Breast epithelium (tissue), 4 donors: ENCODE measurements around the gene AACS. TPM values are rescaled to one million over a fixed set of nuclear protein-coding genes. Genes with fewer than 3 reads are reported as not detected.
"Not testable (repeated sequence)": the region's sequence is repeated elsewhere in the genome, so short reads cannot be mapped to it uniquely, and the experiment has no call there.

Experiments used
- DNase-seq, 2 donors: peaks; one replicate each; pipeline ENCODE4 v3.0.0-alpha.2; 2019; ENCODE audit warnings: low spot score in 2 of 2
- H3K27ac ChIP-seq, 2 donors: fragments of 200-600 bp; sonication (generic) in 1 of 2; one replicate each; pipeline ENCODE4 v1.5.1; 2016 to 2019; ENCODE audit warnings: mild to moderate bottlenecking in 1 of 2
- H3K27me3 ChIP-seq, 2 donors: fragments of 200-600 bp; sonication (generic) in 1 of 2; one replicate each; pipeline versions ENCODE4 v1.5.1 to v1.6.0; 2017 to 2019; ENCODE audit warnings: control low read depth in 1 of 2, mild to moderate bottlenecking in 1 of 2
- H3K36me3 ChIP-seq: fragments of 200-600 bp; one replicate; pipeline ENCODE4 v1.5.1; 2019
- H3K4me1 ChIP-seq, 2 donors: fragments of 200-600 bp; sonication (generic); one replicate each; pipeline ENCODE4 v1.5.1; 2016 to 2019; ENCODE audit warnings: control low read depth in 1 of 2
- H3K4me3 ChIP-seq, 3 donors: fragments of 200-600 bp; sonication (generic); 1 replicate in 2 of 3; 2 replicates in 1 of 3; pipeline ENCODE4 v1.5.1; 2016 to 2019; ENCODE audit warnings: mild to moderate bottlenecking in 3 of 3, moderate library complexity in 2 of 3
- H3K9me3 ChIP-seq, 2 donors: fragments of 200-600 bp; sonication (generic) in 1 of 2; one replicate each; pipeline ENCODE4 v1.5.1; 2016 to 2019; ENCODE audit warnings: control low read depth in 1 of 2
- CTCF ChIP-seq, 3 donors: fragments of 450-650 bp; IDR thresholded peaks; one replicate each; pipeline ENCODE4 v1.5.1; 2016 to 2017; ENCODE audit warnings: antibody characterized with exemption in 3 of 3, mild to moderate bottlenecking in 3 of 3, moderate library complexity in 3 of 3
- POLR2A ChIP-seq: fragments of 450-650 bp; IDR thresholded peaks from one replicate; pipeline ENCODE4 v1.6.1; 2016; ENCODE audit warnings: antibody characterized with exemption, mild to moderate bottlenecking, moderate library complexity
- POLR2AphosphoS5 ChIP-seq, 3 donors: sonication (generic); formaldehyde crosslinking; IDR thresholded peaks; one replicate each; pipeline ENCODE4 v1.6.1; 2017; ENCODE audit warnings: antibody characterized with exemption in 3 of 3
- intact Hi-C: fragments of 100-400 bp; cut with DNase I; formaldehyde crosslinking; loops from one replicate; pipeline ENCODE4 v1.15.1; 2023; ENCODE audit warnings: low total_unique reads
- total RNA-seq, 3 donors: library from RNA; depleted of rRNA; stranded (reverse); fragments of >200 nt; gene quantifications; one replicate each; pipeline ENCODE4 v1.1.0, GENCODE V29; 2016

AACS gene
- total RNA-seq, 3 donors from 2014 or later = 28.8 to 79.0 (median 33.7) TPM

DNA sequence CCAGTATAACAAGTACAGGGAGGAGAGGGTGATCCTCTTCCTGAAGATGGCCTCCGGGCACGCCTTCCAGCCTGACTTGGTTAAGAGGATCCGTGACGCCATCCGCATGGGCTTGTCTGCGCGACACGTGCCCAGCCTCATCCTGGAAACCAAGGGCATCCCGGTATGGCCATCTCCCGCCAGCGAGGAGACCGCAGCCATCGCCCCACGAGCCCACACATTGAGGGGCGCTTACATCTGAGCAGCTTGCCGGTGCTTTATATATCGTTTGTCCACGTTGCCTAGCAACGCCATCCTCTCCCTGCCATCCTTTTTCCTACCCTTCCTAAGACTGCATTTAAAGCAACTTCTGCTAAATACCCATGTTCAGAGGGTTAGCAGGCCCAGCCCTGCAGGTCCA is 71.5 kb downstream of the AACS start:
- Histone ChIP-seq H3K4me3 (no peak overlapping the region), H3K27ac (no peak overlapping the region), H3K27me3 (no peaks in the 10 kb centered on the region), H3K36me3 (no peaks in the 10 kb centered on the region), H3K4me1 (no peaks in the 10 kb centered on the region), H3K9me3 (no peaks in the 10 kb centered on the region)
- TF ChIP-seq POLR2A = no peak
- no peak for TF ChIP-seq CTCF (IDR thresholded peaks at IDR 0.05)
- TF ChIP-seq POLR2AphosphoS5 (IDR thresholded peaks at IDR 0.05) = no peak
- DNase-seq = no peak
- intact Hi-C loops = no loop called here

DNA sequence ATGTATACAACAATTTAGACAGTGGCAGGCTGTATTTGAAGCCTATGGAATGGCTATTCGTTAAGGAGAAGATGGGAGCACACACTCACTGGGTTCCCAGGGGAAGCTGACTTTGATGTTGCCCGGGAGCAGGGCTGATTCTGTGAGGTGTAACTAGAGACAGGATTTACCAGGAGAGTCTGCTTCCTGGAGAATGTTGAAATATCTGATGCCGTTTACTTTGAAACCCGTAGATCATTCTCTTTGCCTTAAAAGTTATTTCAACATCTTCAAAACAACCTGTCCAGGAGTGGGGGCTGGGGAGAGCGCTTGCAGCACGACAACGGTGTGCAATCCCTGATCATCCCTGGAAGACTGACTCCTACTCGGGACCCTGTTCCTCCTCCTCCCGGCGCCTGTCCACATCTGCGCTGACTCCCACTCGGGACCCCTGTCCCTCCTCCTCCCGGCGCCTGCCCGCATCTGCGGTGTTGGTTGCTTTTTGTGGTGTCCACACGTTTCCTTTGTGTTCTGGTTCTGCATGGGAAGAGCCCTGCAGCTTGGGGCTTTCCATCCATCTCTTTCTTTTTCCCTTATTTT is 72.6 kb downstream of the AACS start:
- Histone ChIP-seq H3K27ac (no peak overlapping the region), H3K4me1 (no peaks in the 10 kb centered on the region), H3K4me3 (no peak overlapping the region), H3K27me3 (no peaks in the 10 kb centered on the region), H3K36me3 (no peaks in the 10 kb centered on the region), H3K9me3 (no peaks in the 10 kb centered on the region)
- TF ChIP-seq POLR2A (no peak), POLR2AphosphoS5 (IDR thresholded peaks at IDR 0.05) (no peak), CTCF (IDR thresholded peaks at IDR 0.05) (no peak)
- intact Hi-C loops = no loop called here
- DNase-seq = no peak

DNA sequence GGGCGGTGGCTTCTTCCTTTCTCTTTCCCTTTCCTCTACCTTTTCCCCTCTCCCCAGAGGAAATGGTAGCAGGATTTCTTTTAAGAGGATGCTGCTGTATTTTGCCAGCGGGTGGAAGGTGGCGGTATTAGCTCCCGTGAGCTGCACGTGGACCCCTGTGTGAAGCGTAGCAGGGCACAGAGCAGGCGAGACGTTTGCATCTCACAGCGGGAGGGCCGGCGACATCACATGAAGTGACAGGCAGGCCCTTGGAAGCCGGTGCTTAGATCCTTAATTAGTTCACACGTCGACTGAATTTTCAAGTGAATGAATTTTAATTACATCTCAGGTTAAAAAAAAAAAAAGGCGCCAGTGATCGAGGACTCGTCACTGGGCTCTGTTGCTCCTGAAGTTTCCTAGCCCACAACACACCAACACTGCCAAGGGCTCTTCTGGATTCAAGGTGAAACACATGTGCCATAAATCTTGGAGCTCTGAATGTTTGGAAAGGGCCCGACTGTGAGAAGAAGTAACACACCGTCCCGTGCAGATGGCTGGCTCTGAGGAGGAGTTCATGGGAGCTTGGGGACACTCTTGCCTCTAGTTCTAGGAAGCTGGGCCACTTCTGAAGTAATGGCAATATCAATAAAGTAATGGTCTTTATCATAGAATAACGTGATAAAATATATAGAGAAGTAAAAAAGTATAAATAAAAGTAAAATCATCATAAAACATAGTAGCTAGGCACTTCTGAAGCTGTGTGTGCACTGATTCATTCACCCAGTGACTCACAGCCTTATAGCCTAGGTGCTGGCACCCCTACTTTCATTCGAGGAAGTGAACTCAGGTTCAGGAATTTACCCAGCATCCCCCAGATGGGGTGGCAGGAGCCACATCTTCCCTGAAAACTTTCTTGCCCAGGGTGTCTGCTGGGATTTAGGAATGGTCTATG is 75.3 kb downstream of the AACS start:
- Histone ChIP-seq H3K9me3 (no peaks in the 10 kb centered on the region), H3K4me1 (no peaks in the 10 kb centered on the region), H3K4me3 (no peak overlapping the region), H3K27ac (no peak overlapping the region), H3K36me3 (no peaks in the 10 kb centered on the region), H3K27me3 (no peaks in the 10 kb centered on the region)
- DNase-seq = no peak
- intact Hi-C loops = no loop called here
- TF ChIP-seq POLR2AphosphoS5 (IDR thresholded peaks at IDR 0.05) (no peak), POLR2A (no peak), CTCF (IDR thresholded peaks at IDR 0.05) (no peak)

- H3K4me1 ChIP-seq, H3K36me3 ChIP-seq, H3K9me3 ChIP-seq, H3K27ac ChIP-seq, DNase-seq, intact Hi-C loops, H3K4me3 ChIP-seq, H3K27me3 ChIP-seq: not testable (repeated sequence)
Measured at GRCh38 chr12:125141210-125141573, 76.0 kb downstream of the AACS start.

DNA sequence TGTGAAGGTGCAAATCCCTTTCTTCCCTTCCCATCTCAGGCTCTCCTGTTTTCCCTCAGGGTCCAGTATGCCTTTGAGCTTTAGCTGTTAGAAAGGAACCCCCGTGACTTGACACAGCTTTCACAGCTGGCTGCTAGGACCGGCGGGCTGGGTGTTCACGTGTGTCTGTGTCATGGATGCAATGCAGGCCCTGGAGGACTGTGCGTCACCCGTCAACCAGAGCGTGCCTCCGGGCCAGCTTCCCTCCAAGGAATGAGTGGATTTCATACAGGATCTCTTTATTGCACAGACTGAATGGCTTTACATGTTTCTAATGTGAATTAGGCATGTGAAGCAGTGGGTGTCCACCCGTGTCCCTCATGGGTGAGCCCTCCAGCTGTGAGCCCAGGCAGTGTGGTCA is 77.4 kb downstream of the AACS start:
- Histone ChIP-seq H3K4me3 (no peak overlapping the region), H3K36me3 (no peaks in the 10 kb centered on the region), H3K9me3 (no peaks in the 10 kb centered on the region), H3K4me1 (no peaks in the 10 kb centered on the region), H3K27ac (no peak overlapping the region), H3K27me3 (no peaks in the 10 kb centered on the region)
- TF ChIP-seq POLR2AphosphoS5 (IDR thresholded peaks at IDR 0.05) = no peak
- no peak for TF ChIP-seq POLR2A
- no peak for TF ChIP-seq CTCF (IDR thresholded peaks at IDR 0.05)
- DNase-seq = no peak
- intact Hi-C loops = no loop called here
